Fibroblast of peridontal ligament (primary cell): ENCODE data around the gene SLC9A5.
A peak's percentile ranks its signal among the peaks of the same experiment; 100 is the strongest.

ENCODE experiments used
- DNase-seq: peaks from one replicate; pipeline ENCODE4 v3.0.0-alpha.2; 2010; ENCODE audit errors: extremely low read depth

SLC9A5 gene

GRCh38 chr16:67213197-67214019 lies 35.4 kb upstream of the SLC9A5 start:
- no peak for DNase-seq

GRCh38 chr16:67215706-67216105 lies 33.1 kb upstream of the SLC9A5 start:
- no peak for DNase-seq

- DNase-seq = no peak
Observed at GRCh38 chr16:67216612-67217490, 31.9 kb upstream of the SLC9A5 start.

- DNase-seq = no peak
Observed at GRCh38 chr16:67223992-67224391, 24.8 kb upstream of the SLC9A5 start.

GRCh38 chr16:67226295-67226803 lies 22.4 kb upstream of the SLC9A5 start:
- DNase-seq = no peak

GRCh38 chr16:67226804-67227566 lies 21.8 kb upstream of the SLC9A5 start, which contains the start of gene TMEM208:
Gene TMEM208, plus strand, starts transcription at chr16:67227130. Its CDS starts 89 bp downstream, at chr16:67227219.
- DNase-seq = peak; percentile 98

- DNase-seq = no peak
Observed at GRCh38 chr16:67227567-67227921, 21.2 kb upstream of the SLC9A5 start.

GRCh38 chr16:67228034-67228785 lies 20.6 kb upstream of the SLC9A5 start:
- DNase-seq = no peak

- no peak for DNase-seq
Observed at GRCh38 chr16:67228905-67229304, 19.9 kb upstream of the SLC9A5 start.

GRCh38 chr16:67229906-67230808 lies 18.6 kb upstream of the SLC9A5 start:
- no peak for DNase-seq

- no peak for DNase-seq
Observed at GRCh38 chr16:67230809-67231660, 17.7 kb upstream of the SLC9A5 start.

GRCh38 chr16:67233596-67233995 lies 15.2 kb upstream of the SLC9A5 start:
- DNase-seq = no peak

- DNase-seq = no peak
Observed at GRCh38 chr16:67234180-67234597, 14.6 kb upstream of the SLC9A5 start.

- no peak for DNase-seq
Observed at GRCh38 chr16:67235816-67236562, 12.8 kb upstream of the SLC9A5 start.

- no peak for DNase-seq
Observed at GRCh38 chr16:67236563-67237395, 12.0 kb upstream of the SLC9A5 start.

GRCh38 chr16:67237396-67238277 lies 11.1 kb upstream of the SLC9A5 start:
- DNase-seq = no peak

GRCh38 chr16:67238278-67238575 lies 10.6 kb upstream of the SLC9A5 start:
- no peak for DNase-seq
